HCT116 (cell line): ENCODE results near the gene USP32. TPM values are rescaled to one million over a fixed set of nuclear protein-coding genes. Genes with fewer than 3 reads are reported as not detected.
A peak's percentile ranks its signal among the peaks of the same experiment; 100 is the strongest.

ENCODE experiments used
- ATAC-seq: fragments of 200-7000 bp; cut with Tn5 transposase; 2 replicates; pipeline ENCODE4 v1.9.1; 2020; ENCODE audit warnings: mild to moderate bottlenecking, moderate library complexity
- BruUV-seq: library from RNA; stranded (reverse); fragments of 400-500 nt; replicated peaks from 2 replicates; lab custom pipeline; 2021; lab: Mats Ljungman, UMichigan
- CTCF ChIA-PET: fragments of 300-600 bp; sonication (Branson Sonifier 250); formaldehyde crosslinking; loops from one replicate; lab custom pipeline; 2021; ENCODE audit warnings: antibody characterized with exemption; lab: Charles Lee
- POLR2A ChIA-PET: fragments of 300-600, 350-600 bp; sonication (Branson Sonifier 250); formaldehyde crosslinking; loops from one replicate; lab custom pipeline; 2021; ENCODE audit warnings: antibody characterized with exemption; lab: Charles Lee
- RAD21 ChIA-PET, 2 experiments: fragments of 300-600 bp; sonication (Branson Sonifier 250); formaldehyde crosslinking; loops; one replicate each; lab custom pipeline; 2023; ENCODE audit warnings: low total read pairs in 2 of 2; ENCODE audit not compliant: uncharacterized antibody in 2 of 2, unreplicated experiment in 2 of 2, low non-redundant PET in 1 of 2; lab: Charles Lee
- DNase-seq: peaks from one replicate; pipeline ENCODE4 v3.0.0-alpha.2; 2010; ENCODE audit warnings: low read depth, low spot score
- H2AFZ ChIP-seq: fragments of 200-600 bp; shearing (Covaris generic), sonication (generic); 2 replicates; pipeline ENCODE4 v1.6.1; 2017; ENCODE audit warnings: low read depth, mixed run types, mixed read lengths, antibody characterized with exemption, low read length; ENCODE audit not compliant: poor library complexity, severe bottlenecking
- H3K27ac ChIP-seq: 2 replicates; pipeline ENCODE4 v1.5.1; 2012; ENCODE audit warnings: low read depth, low read length
- H3K27me3 ChIP-seq: fragments of 200-600 bp; sonication (generic); 2 replicates; pipeline ENCODE4 v1.6.1; 2016; ENCODE audit warnings: mixed run types, low read length, mixed read lengths; ENCODE audit not compliant: insufficient read depth
- H3K36me3 ChIP-seq, 2 experiments: fragments of 200-500 bp in 1 of 2; fragments of 200-600 bp in 1 of 2; sonication (Bioruptor generic) in 1 of 2; sonication (generic) in 1 of 2; 2 replicates each; pipeline versions ENCODE4 v1.5.1 to v1.6.1; 2014 to 2016; ENCODE audit warnings: low read length in 2 of 2, inconsistent platforms in 1 of 2, mixed read lengths in 1 of 2, mixed run types in 1 of 2; ENCODE audit not compliant: insufficient read depth in 2 of 2, control insufficient read depth in 1 of 2
- H3K4me1 ChIP-seq, 2 experiments: fragments of 200-600 bp in 1 of 2; sonication (generic) in 1 of 2; 2 replicates each; pipeline versions ENCODE4 v1.5.1 to v1.6.1; 2012 to 2017; ENCODE audit warnings: low read length in 2 of 2, inconsistent platforms in 1 of 2, mild to moderate bottlenecking in 1 of 2, mixed read lengths in 1 of 2, mixed run types in 1 of 2, moderate library complexity in 1 of 2; ENCODE audit not compliant: insufficient read depth in 2 of 2, control insufficient read depth in 1 of 2
- H3K4me2 ChIP-seq: fragments of 200-600 bp; sonication (generic); 2 replicates; pipeline ENCODE4 v1.6.1; 2017; ENCODE audit warnings: mixed run types, low read length, mixed read lengths
- H3K4me3 ChIP-seq, 2 experiments: fragments of 200-600 bp in 1 of 2; sonication (generic) in 1 of 2; replicated peaks in 1 of 2; 2 replicates each; pipeline ENCODE4 v1.5.1; 2011 to 2016; ENCODE audit warnings: low read length in 2 of 2, control low read depth in 1 of 2, low read depth in 1 of 2, mild to moderate bottlenecking in 1 of 2, mixed read lengths in 1 of 2, mixed run types in 1 of 2
- H3K79me2 ChIP-seq: fragments of 200-600 bp; sonication (generic); 2 replicates; pipeline ENCODE4 v1.6.1; 2017; ENCODE audit warnings: mild to moderate bottlenecking, mixed run types, low read length, moderate library complexity, mixed read lengths; ENCODE audit not compliant: insufficient read depth
- H3K9ac ChIP-seq: fragments of 200-600 bp; sonication (generic); 2 replicates; pipeline ENCODE4 v1.6.1; 2016; ENCODE audit warnings: low read length, mixed read lengths
- H3K9me2 ChIP-seq: fragments of 200-600 bp; sonication (generic), shearing (Covaris generic); 2 replicates; pipeline ENCODE4 v1.6.1; 2017; ENCODE audit warnings: mixed run types, mild to moderate bottlenecking, moderate library complexity; ENCODE audit not compliant: insufficient read depth
- H3K9me3 ChIP-seq, 2 experiments: fragments of 200-500 bp in 1 of 2; fragments of 200-600 bp in 1 of 2; sonication (Bioruptor generic) in 1 of 2; sonication (generic) in 1 of 2; 2 replicates each; pipeline ENCODE4 v1.6.1; 2014 to 2017; ENCODE audit warnings: low read length in 2 of 2, mixed read lengths in 2 of 2, inconsistent platforms in 1 of 2, low read depth in 1 of 2, mild to moderate bottlenecking in 1 of 2, mixed run types in 1 of 2, moderate library complexity in 1 of 2; ENCODE audit not compliant: control insufficient read depth in 1 of 2, insufficient read depth in 1 of 2
- H4K20me1 ChIP-seq: fragments of 200-600 bp; sonication (generic), shearing (Covaris generic); 2 replicates; pipeline ENCODE4 v1.6.1; 2017; ENCODE audit warnings: mixed run types, mild to moderate bottlenecking, moderate library complexity; ENCODE audit not compliant: insufficient read depth
- ELF1 ChIP-seq: IDR thresholded peaks from 2 replicates; pipeline ENCODE4 v1.6.1; 2012; ENCODE audit warnings: low read depth, borderline replicate concordance
- EZH2 ChIP-seq: fragments of 200-600 bp; sonication (generic); IDR thresholded peaks from 2 replicates; pipeline ENCODE4 v1.6.1; 2017; ENCODE audit warnings: antibody characterized with exemption, mixed run types
- POLR2A ChIP-seq: IDR thresholded peaks from 2 replicates; pipeline ENCODE4 v1.7.0; 2011; ENCODE audit warnings: borderline replicate concordance; ENCODE audit not compliant: insufficient read depth, insufficient read length; ENCODE audit errors: extremely low read depth
- POLR2AphosphoS5 ChIP-seq: IDR thresholded peaks from 2 replicates; pipeline ENCODE4 v1.6.1; 2011; ENCODE audit warnings: mild to moderate bottlenecking, low read depth, low read length, moderate library complexity
- SP1 ChIP-seq: IDR thresholded peaks from 2 replicates; pipeline ENCODE4 v1.6.1; 2012; ENCODE audit warnings: low read depth
- SRF ChIP-seq: IDR thresholded peaks from 2 replicates; pipeline ENCODE4 v1.6.1; 2012; ENCODE audit warnings: low read depth
- YY1 ChIP-seq: IDR thresholded peaks from 2 replicates; pipeline ENCODE4 v1.6.1; 2011; ENCODE audit warnings: low read length, low read depth, moderate library complexity, mild to moderate bottlenecking; ENCODE audit not compliant: insufficient replicate concordance; ENCODE audit errors: extremely low read depth
- intact Hi-C: fragments of 100-400 bp; cut with micrococcal nuclease; formaldehyde crosslinking; loops from 2 replicates; pipeline ENCODE4 v1.10.0; 2022
- total RNA-seq: library from RNA; stranded (reverse); gene quantifications from one replicate; pipeline ENCODE4 v1.2.1, GENCODE V29; 2021; ENCODE audit not compliant: unreplicated experiment
- TF ChIP-seq, protein P1 (sequence below), 3 experiments: fragments of 200-600 bp in 1 of 3; sonication (generic) in 1 of 3; IDR thresholded peaks in 2 of 3; conservative IDR thresholded peaks in 1 of 3; 2 replicates each; pipeline ENCODE4 v1.5.1; 2012 to 2017; ENCODE audit warnings: low read depth in 2 of 3, low read length in 2 of 3, antibody characterized with exemption in 1 of 3, borderline replicate concordance in 1 of 3, control low read depth in 1 of 3, mild to moderate bottlenecking in 1 of 3, mixed read lengths in 1 of 3, mixed run types in 1 of 3, moderate library complexity in 1 of 3; ENCODE audit not compliant: insufficient read depth in 1 of 3

Gene USP32
- total RNA-seq, 1 experiment from 2014 or later = 67.0 TPM

DNA sequence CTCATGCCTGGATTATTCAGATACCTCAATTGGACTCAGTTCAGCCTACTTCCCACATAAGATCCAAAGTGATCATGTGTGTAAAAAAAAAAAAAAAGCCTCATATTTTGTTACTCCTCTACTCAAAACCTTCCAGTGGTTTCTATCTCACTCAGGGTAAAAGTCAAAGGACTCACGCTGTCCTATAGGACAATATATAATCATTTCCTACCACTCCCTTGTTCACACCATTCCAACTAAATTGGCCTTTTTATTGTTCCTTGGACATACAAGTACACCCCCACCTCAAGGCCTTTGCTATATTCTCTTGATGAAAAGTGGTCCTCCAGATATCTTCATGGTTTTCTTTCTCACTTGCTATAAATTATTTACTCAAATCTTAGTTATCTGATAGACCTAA lies 99.2 kb downstream of the USP32 start:
- H3K27ac ChIP-seq = no peak overlapping the region
- no peak for TF ChIP-seq POLR2AphosphoS5
- TF ChIP-seq ELF1 = no peak
- TF ChIP-seq, protein P1, sequence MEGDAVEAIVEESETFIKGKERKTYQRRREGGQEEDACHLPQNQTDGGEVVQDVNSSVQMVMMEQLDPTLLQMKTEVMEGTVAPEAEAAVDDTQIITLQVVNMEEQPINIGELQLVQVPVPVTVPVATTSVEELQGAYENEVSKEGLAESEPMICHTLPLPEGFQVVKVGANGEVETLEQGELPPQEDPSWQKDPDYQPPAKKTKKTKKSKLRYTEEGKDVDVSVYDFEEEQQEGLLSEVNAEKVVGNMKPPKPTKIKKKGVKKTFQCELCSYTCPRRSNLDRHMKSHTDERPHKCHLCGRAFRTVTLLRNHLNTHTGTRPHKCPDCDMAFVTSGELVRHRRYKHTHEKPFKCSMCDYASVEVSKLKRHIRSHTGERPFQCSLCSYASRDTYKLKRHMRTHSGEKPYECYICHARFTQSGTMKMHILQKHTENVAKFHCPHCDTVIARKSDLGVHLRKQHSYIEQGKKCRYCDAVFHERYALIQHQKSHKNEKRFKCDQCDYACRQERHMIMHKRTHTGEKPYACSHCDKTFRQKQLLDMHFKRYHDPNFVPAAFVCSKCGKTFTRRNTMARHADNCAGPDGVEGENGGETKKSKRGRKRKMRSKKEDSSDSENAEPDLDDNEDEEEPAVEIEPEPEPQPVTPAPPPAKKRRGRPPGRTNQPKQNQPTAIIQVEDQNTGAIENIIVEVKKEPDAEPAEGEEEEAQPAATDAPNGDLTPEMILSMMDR (IDR thresholded peaks at IDR 0.05 in 2 of 3, conservative IDR thresholded peaks at IDR 0.05 in 1 of 3; ENCODE audit: borderline replicate concordance in 1 of 3, insufficient read depth in 1 of 3, low read depth in 2 of 3, low read length in 2 of 3) = no peak
- TF ChIP-seq SRF = no peak
- TF ChIP-seq SP1 = no peak
- H3K4me3 ChIP-seq = no peak overlapping the region
- intact Hi-C loops = no loop called here
- TSS peak; percentile 14 for BruUV-seq
- H4K20me1 ChIP-seq = no peaks in the 10 kb centered on the region
- H3K4me1 ChIP-seq = peaks cover 4 to 10% of the 10 kb centered on the region in 2 experiments; a peak in 3 of 4 replicates
- no peak overlapping the region for H3K4me2 ChIP-seq
- ATAC-seq (no peak), DNase-seq (no peak)
- RAD21 ChIA-PET = no interaction called here
- no peaks in the 10 kb centered on the region for H3K9me3 ChIP-seq
- no peak overlapping the region for H3K9ac ChIP-seq
- H3K9me2 ChIP-seq = no peaks in the 10 kb centered on the region
- H2AFZ ChIP-seq = no peak overlapping the region
- H3K27me3 ChIP-seq = no peaks in the 10 kb centered on the region
- no peaks in the 10 kb centered on the region for H3K36me3 ChIP-seq
- H3K79me2 ChIP-seq = no peaks in the 10 kb centered on the region
- POLR2A ChIA-PET = no interaction called here
- CTCF ChIA-PET = no interaction called here

DNA sequence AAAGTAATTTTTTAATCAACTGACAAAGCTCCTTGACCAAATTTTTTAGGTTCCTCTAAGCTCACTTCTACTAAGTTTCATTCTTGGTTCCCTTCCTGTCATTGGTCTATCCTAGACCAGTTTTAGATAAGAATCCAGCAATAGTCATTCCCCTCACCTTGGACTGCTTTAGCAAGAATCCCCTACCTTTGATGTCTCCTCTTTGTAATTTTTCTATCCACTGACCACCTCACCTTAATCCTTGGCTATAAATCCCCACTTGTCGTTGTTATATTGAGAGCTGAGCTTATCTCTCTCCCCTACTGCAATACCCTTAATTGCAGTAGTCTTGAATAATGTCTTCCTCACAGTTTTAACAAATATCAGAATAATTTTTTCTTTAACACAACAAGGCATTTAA lies 107.2 kb downstream of the USP32 start:
- H3K27me3 ChIP-seq = no peaks in the 10 kb centered on the region
- TF ChIP-seq ELF1 (no peak), YY1 (no peak), EZH2 (no peak), POLR2A (no peak)
- DNase-seq (no peak), ATAC-seq (no peak)
- no peak overlapping the region for H3K27ac ChIP-seq
- no peaks in the 10 kb centered on the region for H3K36me3 ChIP-seq
- H4K20me1 ChIP-seq = no peaks in the 10 kb centered on the region
- ChIA-PET POLR2A (no interaction called here), RAD21 (no interaction called here), CTCF (no interaction called here)
- no peaks in the 10 kb centered on the region for H3K9me3 ChIP-seq
- no peaks in the 10 kb centered on the region for H3K9me2 ChIP-seq
- BruUV-seq = no TSS peak
- intact Hi-C loops = no loop called here
- no peaks in the 10 kb centered on the region for H3K79me2 ChIP-seq
- no peak overlapping the region for H3K4me3 ChIP-seq
- no peak overlapping the region for H2AFZ ChIP-seq
- no peak overlapping the region for H3K9ac ChIP-seq
- peaks cover 4 to 12% of the 10 kb centered on the region in 2 experiments; a peak in 3 of 4 replicates for H3K4me1 ChIP-seq
- no peak overlapping the region for H3K4me2 ChIP-seq
